Fibroblast of mammary gland (primary cell): ENCODE measurements around the gene MATCAP1.

Experiments used
- DNase-seq: peaks from one replicate; pipeline ENCODE4 v3.0.0-alpha.2; 2010; ENCODE audit warnings: low read depth
- H3K4me3 ChIP-seq: 2 replicates; pipeline ENCODE4 v1.5.1; 2011; ENCODE audit warnings: low read depth, mild to moderate bottlenecking, low read length, moderate library complexity; ENCODE audit not compliant: control insufficient read depth
- CTCF ChIP-seq: conservative IDR thresholded peaks from 2 replicates; pipeline ENCODE4 v1.5.1; 2011; ENCODE audit warnings: low read depth, low read length, inconsistent platforms; ENCODE audit not compliant: control insufficient read depth, insufficient read depth

The MATCAP1 gene

GRCh38 chr16:67144943-67145342, 38.8 kb downstream of the MATCAP1 start:
- H3K4me3 ChIP-seq = no peak overlapping the region
- no peak for TF ChIP-seq CTCF
- no peak for DNase-seq

- DNase-seq = no peak
- TF ChIP-seq CTCF = no peak
- no peak overlapping the region for H3K4me3 ChIP-seq
Measured at GRCh38 chr16:67142342-67142741, 41.4 kb downstream of the MATCAP1 start.

GRCh38 chr16:67141391-67141790, 42.4 kb downstream of the MATCAP1 start:
- no peak overlapping the region for H3K4me3 ChIP-seq
- no peak for DNase-seq
- no peak for TF ChIP-seq CTCF

- no peak overlapping the region for H3K4me3 ChIP-seq
- no peak for TF ChIP-seq CTCF
- no peak for DNase-seq
Measured at GRCh38 chr16:67137605-67138004, 46.2 kb downstream of the MATCAP1 start.

GRCh38 chr16:67129422-67129821, 54.3 kb downstream of the MATCAP1 start:
- DNase-seq = no peak
- no peak for TF ChIP-seq CTCF
- H3K4me3 ChIP-seq = no peak overlapping the region

GRCh38 chr16:67128887-67129286, 54.9 kb downstream of the MATCAP1 start:
- DNase-seq = no peak
- H3K4me3 ChIP-seq = no peak overlapping the region
- TF ChIP-seq CTCF = no peak

- no peak for TF ChIP-seq CTCF
- no peak for DNase-seq
- H3K4me3 ChIP-seq = no peak overlapping the region
Measured at GRCh38 chr16:67128417-67128816, 55.3 kb downstream of the MATCAP1 start.
